Smooth muscle cell (in vitro differentiated cells): Measurements from ENCODE around the gene BABAM2. TPM values are rescaled to one million over a fixed set of nuclear protein-coding genes. Genes with fewer than 3 reads are reported as not detected.
"Not testable (repeated sequence)": the region's sequence is repeated elsewhere in the genome, so short reads cannot be mapped to it uniquely, and the experiment has no call there.

Source experiments
- DNase-seq: peaks from one replicate; lab custom pipeline; 2025; ENCODE audit not compliant: unreplicated experiment; lab: John Stamatoyannopoulos, UW
- H2AFZ ChIP-seq: fragments of 200-600 bp; sonication (generic); 2 replicates; pipeline ENCODE4 v1.6.0; 2016; ENCODE audit warnings: antibody characterized with exemption, low read depth, mild to moderate bottlenecking
- H3F3A ChIP-seq: fragments of 200-600 bp; sonication (generic); 2 replicates; pipeline ENCODE4 v1.6.0; 2017; ENCODE audit warnings: antibody characterized with exemption, low read depth
- H3K27ac ChIP-seq: fragments of 200-600 bp; sonication (generic); 2 replicates; pipeline ENCODE4 v1.5.1; 2016; ENCODE audit warnings: low read depth, mild to moderate bottlenecking
- H3K27me3 ChIP-seq: fragments of 200-600 bp; sonication (generic); 2 replicates; pipeline ENCODE4 v1.6.1; 2016; ENCODE audit warnings: low read depth, mild to moderate bottlenecking
- H3K36me3 ChIP-seq: fragments of 200-600 bp; sonication (generic); 2 replicates; pipeline ENCODE4 v1.5.1; 2016; ENCODE audit warnings: low read depth
- H3K4me1 ChIP-seq: fragments of 200-600 bp; sonication (generic); 2 replicates; pipeline ENCODE4 v1.5.1; 2016; ENCODE audit warnings: low read depth
- H3K4me2 ChIP-seq: fragments of 200-600 bp; sonication (generic); 2 replicates; pipeline ENCODE4 v1.6.0; 2016; ENCODE audit warnings: mild to moderate bottlenecking
- H3K4me3 ChIP-seq: fragments of 200-600 bp; sonication (generic); 2 replicates; pipeline ENCODE4 v1.5.1; 2016; ENCODE audit warnings: mild to moderate bottlenecking
- H3K79me2 ChIP-seq: fragments of 200-600 bp; sonication (generic); 2 replicates; pipeline ENCODE4 v1.6.0; 2016; ENCODE audit warnings: low read depth, mild to moderate bottlenecking
- H3K9ac ChIP-seq: fragments of 200-600 bp; sonication (generic); 2 replicates; pipeline ENCODE4 v1.6.0; 2016; ENCODE audit warnings: low read depth
- H3K9me3 ChIP-seq: fragments of 200-600 bp; sonication (generic); replicated peaks from 2 replicates; pipeline ENCODE4 v1.5.1; 2016; ENCODE audit warnings: low read depth
- H4K20me1 ChIP-seq: fragments of 200-600 bp; sonication (generic); 2 replicates; pipeline ENCODE4 v1.6.0; 2016; ENCODE audit warnings: low read depth
- CTCF ChIP-seq: fragments of 200-600 bp; sonication (generic); IDR thresholded peaks from 2 replicates; pipeline ENCODE4 v1.5.1; 2017; ENCODE audit warnings: borderline replicate concordance, mild to moderate bottlenecking, antibody characterized with exemption; ENCODE audit not compliant: insufficient read depth, poor library complexity, severe bottlenecking
- WGBS: methylation state at CpG from one replicate; pipeline ENCODE4 v1.1.7; 2016; ENCODE audit warnings: low lambda C conversion rate; 5-methylcytosine and 5-hydroxymethylcytosine counted together
- polyA plus RNA-seq: library from polyadenylated mRNA; unstranded; fragments of >200 nt; fragmentation: Nextera tagmentation; extraction: Ambion mirVana; gene quantifications from 2 replicates; pipeline ENCODE4 v1.2.1, GENCODE V29; 2016
- total RNA-seq: library from RNA; depleted of rRNA; stranded (reverse); fragments of >200 nt; gene quantifications from 2 replicates; pipeline ENCODE4 v1.2.3, GENCODE V29; 2014

The BABAM2 gene
- total and polyA plus RNA-seq, 2 experiments from 2014 or later: 26.5 to 29.1 TPM

DNA sequence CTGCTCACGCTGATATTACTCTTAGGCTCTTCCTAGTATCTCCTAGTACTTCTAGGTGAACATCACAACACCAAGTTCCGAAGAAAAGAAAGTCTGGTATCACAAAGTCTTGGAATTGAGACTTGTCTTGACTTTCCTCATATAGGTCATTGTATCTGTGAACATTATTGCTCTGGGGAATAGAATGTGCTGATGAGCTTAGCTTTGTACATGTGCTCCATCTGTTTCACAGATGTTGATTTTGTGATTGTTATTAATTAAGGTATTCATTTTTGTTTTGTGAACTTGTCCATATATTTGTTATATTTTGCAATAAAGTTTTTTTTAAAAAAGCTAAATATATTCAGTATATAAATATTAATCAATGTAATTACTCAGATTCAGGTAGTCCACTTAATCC lies 111.7 kb downstream of the BABAM2 start:
- 97% methylated on average over 2 of the region's 2 CpGs for WGBS
- no peaks in the 10 kb centered on the region for H3K36me3 ChIP-seq

DNA sequence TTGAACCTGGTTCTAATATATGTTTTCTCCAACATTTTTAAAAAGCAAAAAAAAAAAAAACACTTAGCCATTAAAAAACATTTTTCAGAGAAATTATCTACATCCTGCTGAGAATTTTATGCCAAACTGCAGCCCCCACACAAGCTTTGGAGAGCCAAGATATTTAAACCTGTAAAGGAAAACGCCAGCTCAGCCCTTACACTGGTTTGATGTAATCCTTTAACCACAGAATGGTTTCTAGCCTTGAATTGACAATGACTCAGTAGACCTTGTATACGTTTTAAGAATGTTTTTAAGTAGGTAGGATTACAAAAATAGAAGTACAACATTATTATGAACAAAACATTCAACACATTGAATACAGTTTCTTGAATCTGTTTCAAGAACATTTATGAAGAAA lies 113.6 kb downstream of the BABAM2 start:
- Histone ChIP-seq H3K27ac (peak overlapping the region; percentile 65), H3K27me3 (no peaks in the 10 kb centered on the region), H3K4me3 (no peak overlapping the region), H3K4me1 (peaks cover 4% of the 10 kb centered on the region), H2AFZ (no peak overlapping the region), H3K4me2 (peak overlapping the region; percentile 41), H3K79me2 (no peaks in the 10 kb centered on the region), H4K20me1 (no peaks in the 10 kb centered on the region), H3K9ac (no peak overlapping the region), H3K36me3 (no peaks in the 10 kb centered on the region), H3F3A (no peaks in the 10 kb centered on the region), H3K9me3 (no peaks in the 10 kb centered on the region)
- WGBS: 5% methylated on average over 2 of the region's 2 CpGs
- no peak for TF ChIP-seq CTCF
- DNase-seq: no peak

More for the DNA sequence above, 111.7 kb downstream of the BABAM2 start:
- no peak for DNase-seq
- no peaks in the 10 kb centered on the region for H3K9me3 ChIP-seq
- no peak overlapping the region for H3K4me2 ChIP-seq
- no peak overlapping the region for H3K4me3 ChIP-seq
- H3K9ac ChIP-seq: no peak overlapping the region
- H4K20me1 ChIP-seq: no peaks in the 10 kb centered on the region
- no peak for TF ChIP-seq CTCF
- H3F3A ChIP-seq: no peaks in the 10 kb centered on the region
- H3K27me3 ChIP-seq: no peaks in the 10 kb centered on the region
- H3K27ac ChIP-seq: no peak overlapping the region
- H2AFZ ChIP-seq: no peak overlapping the region
- peaks cover 4% of the 10 kb centered on the region for H3K4me1 ChIP-seq
- H3K79me2 ChIP-seq: no peaks in the 10 kb centered on the region

DNA sequence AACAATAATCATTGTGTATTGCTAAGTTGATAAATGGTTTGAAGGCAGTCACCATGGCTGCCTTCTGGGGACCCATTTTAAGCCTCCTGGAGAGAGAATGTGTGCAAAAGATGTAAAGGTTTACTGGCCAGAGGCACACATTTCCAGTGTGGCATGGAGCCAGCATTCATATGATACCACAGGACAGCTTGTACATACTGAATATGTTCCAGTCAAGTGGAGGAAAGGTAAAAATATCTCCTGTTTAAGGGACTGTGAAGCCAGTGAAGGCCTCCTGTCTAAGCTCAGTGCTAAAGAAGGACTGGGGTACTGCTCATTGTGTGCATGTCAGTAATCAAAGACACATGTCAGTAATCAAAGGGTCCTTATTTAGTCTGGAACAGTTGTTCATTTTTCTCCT lies 119.2 kb downstream of the BABAM2 start:
- Histone ChIP-seq H3K27me3 (no peaks in the 10 kb centered on the region), H3K4me1 (no peaks in the 10 kb centered on the region), H2AFZ (no peak overlapping the region), H3K4me2 (no peak overlapping the region), H3K4me3 (no peak overlapping the region), H3K79me2 (no peaks in the 10 kb centered on the region), H3K27ac (no peak overlapping the region), H4K20me1 (no peaks in the 10 kb centered on the region), H3K36me3 (no peaks in the 10 kb centered on the region), H3K9ac (no peak overlapping the region), H3F3A (no peaks in the 10 kb centered on the region), H3K9me3 (no peaks in the 10 kb centered on the region)
- no peak for TF ChIP-seq CTCF
- DNase-seq: no peak

DNA sequence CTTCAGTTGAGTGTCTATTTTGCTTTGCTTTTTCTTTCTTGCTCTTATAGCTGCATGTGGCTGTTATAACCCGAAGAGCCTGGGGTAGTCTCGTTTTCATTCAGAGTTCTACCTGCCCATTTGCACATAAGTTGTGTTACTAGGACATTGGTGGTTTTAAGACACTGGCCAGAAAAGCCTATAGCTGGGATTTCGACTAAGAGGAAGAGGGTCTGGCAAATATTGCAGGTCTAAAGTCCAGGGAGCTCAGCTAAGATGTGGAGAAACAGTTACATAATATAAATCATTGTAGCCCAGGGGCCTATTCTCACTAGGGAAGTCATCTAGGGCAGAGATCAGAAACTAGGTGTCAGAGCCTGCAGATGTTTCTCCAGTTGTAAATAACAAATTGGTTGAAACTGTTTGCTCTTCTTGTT lies 120.8 kb downstream of the BABAM2 start:
- Histone ChIP-seq H3K4me3 (no peak overlapping the region), H3F3A (no peaks in the 10 kb centered on the region), H3K4me1 (no peaks in the 10 kb centered on the region), H3K36me3 (no peaks in the 10 kb centered on the region), H2AFZ (no peak overlapping the region), H3K4me2 (no peak overlapping the region), H3K27me3 (no peaks in the 10 kb centered on the region), H3K9ac (no peak overlapping the region), H4K20me1 (no peaks in the 10 kb centered on the region), H3K9me3 (no peaks in the 10 kb centered on the region), H3K27ac (no peak overlapping the region), H3K79me2 (no peaks in the 10 kb centered on the region)
- WGBS: 89% methylated on average over 3 of the region's 3 CpGs
- no peak for TF ChIP-seq CTCF
- no peak for DNase-seq

DNA sequence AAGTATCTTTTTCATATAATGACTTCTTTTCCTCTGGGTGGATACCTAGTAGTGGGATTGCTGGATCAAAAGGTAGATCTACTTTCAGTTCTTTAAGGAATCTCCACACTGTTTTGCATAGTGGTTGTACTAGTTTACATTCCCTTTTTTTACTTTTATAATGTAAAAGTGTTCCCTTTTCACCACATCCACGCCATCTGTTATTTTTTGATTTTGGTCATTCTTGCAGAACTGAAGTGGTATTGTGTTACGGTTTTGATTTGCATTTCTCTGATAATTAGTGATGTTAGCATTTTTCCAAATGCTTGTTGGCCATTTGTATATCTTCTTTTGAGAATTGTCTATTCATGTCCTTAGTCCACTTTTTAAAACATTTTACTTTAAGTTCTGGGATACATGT lies 127.9 kb downstream of the BABAM2 start:
- not testable (repeated sequence) for H3K27me3 ChIP-seq, H3K4me1 ChIP-seq, H3K36me3 ChIP-seq, DNase-seq, H3K79me2 ChIP-seq, H3K4me2 ChIP-seq, H3K4me3 ChIP-seq, H3K27ac ChIP-seq, H3F3A ChIP-seq, H3K9me3 ChIP-seq, H2AFZ ChIP-seq, H3K9ac ChIP-seq, H4K20me1 ChIP-seq
- WGBS: 92% methylated on average over 2 of the region's 2 CpGs

DNA sequence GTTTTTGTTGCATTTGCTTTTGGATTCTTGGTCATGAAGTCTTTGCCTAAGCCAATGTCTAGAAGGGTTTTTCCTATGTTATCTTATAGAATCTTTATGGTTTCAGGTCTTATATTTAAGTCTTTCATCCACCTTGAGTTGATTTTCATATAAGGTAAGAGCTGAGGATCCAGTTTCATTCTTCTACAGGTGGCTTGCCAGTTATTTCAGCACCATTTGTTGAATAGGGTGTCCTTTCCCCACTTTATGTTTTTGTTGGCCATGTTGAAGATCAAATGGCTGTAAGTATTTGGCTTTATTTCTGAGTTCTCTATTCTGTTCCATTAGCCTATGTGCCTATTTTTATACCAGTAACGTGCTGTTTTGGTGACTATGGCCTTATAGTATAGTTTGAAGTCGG lies 129.0 kb downstream of the BABAM2 start:
- H3K9ac ChIP-seq, H3K36me3 ChIP-seq, H4K20me1 ChIP-seq, H3K27ac ChIP-seq, H3K9me3 ChIP-seq, H3K27me3 ChIP-seq, H3K4me1 ChIP-seq, H2AFZ ChIP-seq, H3K79me2 ChIP-seq, H3K4me2 ChIP-seq, DNase-seq, H3F3A ChIP-seq, H3K4me3 ChIP-seq: not testable (repeated sequence)
- WGBS: 95% methylated on average over 2 of the region's 2 CpGs
